Keratinocyte (primary cell): Measurements from ENCODE around the gene IER5. TPM values are rescaled to one million over a fixed set of nuclear protein-coding genes. Genes with fewer than 3 reads are reported as not detected.

ENCODE experiments used
- DNase-seq: peaks from one replicate; pipeline ENCODE4 v3.0.0-alpha.2; 2011; ENCODE audit warnings: low read depth, missing footprints, low spot score
- FAIRE-seq: peaks from 2 replicates; lab custom pipeline; 2011; peaks lifted over from hg19 to GRCh38; lab: Jason Lieb, UNC
- H2AFZ ChIP-seq: 2 replicates; pipeline ENCODE4 v1.6.0; 2012; ENCODE audit warnings: low read length, control low read depth, inconsistent platforms; ENCODE audit not compliant: control insufficient read depth
- H3K27ac ChIP-seq: 2 replicates; pipeline ENCODE4 v1.5.1; 2011; ENCODE audit warnings: low read length; ENCODE audit not compliant: control insufficient read depth, insufficient read depth
- H3K27me3 ChIP-seq: 3 replicates; pipeline ENCODE4 v1.6.0; 2011; ENCODE audit warnings: low read length; ENCODE audit not compliant: control insufficient read depth, insufficient read depth; ENCODE audit errors: extremely low read depth
- H3K36me3 ChIP-seq, 2 experiments: 2 replicates in 1 of 2; 3 replicates in 1 of 2; pipeline ENCODE4 v1.5.1; 2011; ENCODE audit warnings: low read length in 2 of 2, mild to moderate bottlenecking in 1 of 2; ENCODE audit not compliant: control insufficient read depth in 2 of 2, insufficient read depth in 2 of 2; ENCODE audit errors: extremely low read depth in 1 of 2
- H3K4me1 ChIP-seq: 3 replicates; pipeline ENCODE4 v1.5.1; 2011; ENCODE audit warnings: low read length; ENCODE audit not compliant: control insufficient read depth, insufficient read depth; ENCODE audit errors: extremely low read depth
- H3K4me2 ChIP-seq: 3 replicates; pipeline ENCODE4 v1.6.0; 2011; ENCODE audit warnings: low read depth, low read length; ENCODE audit not compliant: control insufficient read depth, insufficient read depth; ENCODE audit errors: extremely low read depth
- H3K4me3 ChIP-seq, 3 experiments: fragments of 200-600 bp in 1 of 3; sonication (generic) in 1 of 3; 2 replicates in 2 of 3; 3 replicates in 1 of 3; pipeline ENCODE4 v1.5.1; 2011 to 2016; ENCODE audit warnings: low read length in 3 of 3, mild to moderate bottlenecking in 3 of 3, control low read depth in 2 of 3, inconsistent platforms in 1 of 3, low read depth in 1 of 3, mixed read lengths in 1 of 3, mixed run types in 1 of 3, moderate library complexity in 1 of 3; ENCODE audit not compliant: control insufficient read depth in 2 of 3, insufficient read depth in 2 of 3; ENCODE audit errors: extremely low read depth in 1 of 3
- H3K79me2 ChIP-seq: 2 replicates; pipeline ENCODE4 v1.6.0; 2012; ENCODE audit warnings: low read length; ENCODE audit not compliant: control insufficient read depth, insufficient read depth
- H3K9ac ChIP-seq: 3 replicates; pipeline ENCODE4 v1.6.0; 2011; ENCODE audit warnings: low read length; ENCODE audit not compliant: control insufficient read depth, insufficient read depth; ENCODE audit errors: extremely low read depth
- H3K9me1 ChIP-seq: 3 replicates; pipeline ENCODE4 v1.6.0; 2011; ENCODE audit warnings: low read length; ENCODE audit not compliant: control insufficient read depth, insufficient read depth; ENCODE audit errors: extremely low read depth
- H3K9me3 ChIP-seq: 2 replicates; pipeline ENCODE4 v1.5.1; 2012; ENCODE audit warnings: low read depth, low read length; ENCODE audit not compliant: control insufficient read depth
- H4K20me1 ChIP-seq: 3 replicates; pipeline ENCODE4 v1.6.0; 2011; ENCODE audit warnings: low read length; ENCODE audit not compliant: control insufficient read depth, insufficient read depth; ENCODE audit errors: extremely low read depth
- CTCF ChIP-seq, 3 experiments: IDR thresholded peaks in 1 of 3; conservative IDR thresholded peaks in 1 of 3; optimal IDR thresholded peaks in 1 of 3; 2 replicates in 2 of 3; 3 replicates in 1 of 3; pipeline versions ENCODE3 to v1.5.1; 2011; ENCODE audit warnings: low read length in 3 of 3, mild to moderate bottlenecking in 3 of 3, moderate library complexity in 2 of 3, control low read depth in 1 of 3, inconsistent platforms in 1 of 3; ENCODE audit not compliant: insufficient read depth in 2 of 3; ENCODE audit errors: extremely low read depth in 1 of 3
- EZH2 ChIP-seq: IDR thresholded peaks from one replicate; pipeline ENCODE4 v1.6.1; 2012; ENCODE audit warnings: inconsistent platforms, mild to moderate bottlenecking, low read length, moderate library complexity
- dilution Hi-C: fragments of 300-500 bp; cut with MboI; formaldehyde crosslinking; loops from one replicate; pipeline ENCODE4 v1.7.0; 2020; ENCODE audit warnings: low sequenced_read_pairs; ENCODE audit not compliant: extremely low pct_ligation_motif_present
- polyA plus RNA-seq, 5 experiments: library from polyadenylated mRNA; depleted of rRNA in 3 of 5; stranded (reverse) in 3 of 5; stranded (forward) in 1 of 5; unstranded in 1 of 5; fragments of >200 nt; gene quantifications; 1 replicate in 1 of 5; 2 replicates in 3 of 5; 3 replicates in 1 of 5; pipeline versions ENCODE4 v1.2.1 to v1.2.3, GENCODE V29; 2011 to 2012; ENCODE audit warnings: missing spikeins in 2 of 5, low read depth in 1 of 5, low replicate concordance in 1 of 5

Gene IER5
- polyA plus RNA-seq, 1 donor (not counting 4 experiments of a cell fraction or from before 2014, with no cell fraction given), result 22.5 TPM

- Histone ChIP-seq H3K9me3 (no peaks in the 10 kb centered on the region), H3K4me2 (no peak overlapping the region), H3K36me3 (no peaks in the 10 kb centered on the region), H3K27ac (no peak overlapping the region), H3K4me3 (no peak overlapping the region), H3K79me2 (no peaks in the 10 kb centered on the region), H3K27me3 (no peaks in the 10 kb centered on the region), H4K20me1 (no peaks in the 10 kb centered on the region), H3K4me1 (peaks cover 27% of the 10 kb centered on the region), H3K9me1 (no peaks in the 10 kb centered on the region), H2AFZ (no peak overlapping the region), H3K9ac (no peak overlapping the region)
- no peak for TF ChIP-seq CTCF (optimal IDR thresholded peaks at IDR 0.05 in 1 of 3, IDR thresholded peaks at IDR 0.05 in 1 of 3, conservative IDR thresholded peaks at IDR 0.05 in 1 of 3; ENCODE audit: extremely low read depth in 1 of 3, insufficient read depth in 2 of 3, low read length in 3 of 3)
- TF ChIP-seq EZH2, result no peak
- dilution Hi-C loops, result no loop called here
- no peak for DNase-seq
- FAIRE-seq, result no peak
Measured at GRCh38 chr1:181079920-181080319, 8.6 kb upstream of the IER5 start.

DNA sequence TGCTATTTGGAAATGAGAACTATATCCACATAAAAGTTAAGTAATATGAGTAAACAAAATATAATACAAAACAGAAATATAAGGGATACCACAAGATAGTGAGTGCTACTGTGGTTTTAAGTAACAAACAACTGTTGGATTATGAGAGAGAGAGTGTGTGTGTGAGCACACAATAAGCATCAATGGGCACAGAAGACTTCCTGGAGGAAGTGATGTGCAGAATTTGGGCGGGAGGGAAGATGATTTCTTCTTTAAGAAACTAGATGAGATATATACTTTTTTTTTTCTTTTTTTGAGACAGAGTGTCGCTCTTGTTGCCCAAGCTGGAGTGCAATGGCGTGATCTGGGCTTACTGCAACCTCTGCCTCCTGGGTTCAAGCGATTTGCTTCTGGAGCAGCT is 7.9 kb upstream of the IER5 start:
- Histone ChIP-seq H3K36me3 (no peaks in the 10 kb centered on the region), H2AFZ (no peak overlapping the region), H3K9me1 (no peaks in the 10 kb centered on the region), H3K4me1 (peaks cover 21% of the 10 kb centered on the region), H3K27ac (no peak overlapping the region), H4K20me1 (no peaks in the 10 kb centered on the region), H3K79me2 (no peaks in the 10 kb centered on the region), H3K4me3 (no peak overlapping the region), H3K9ac (no peak overlapping the region), H3K27me3 (no peaks in the 10 kb centered on the region), H3K4me2 (no peak overlapping the region), H3K9me3 (no peaks in the 10 kb centered on the region)
- no peak for TF ChIP-seq CTCF (optimal IDR thresholded peaks at IDR 0.05 in 1 of 3, IDR thresholded peaks at IDR 0.05 in 1 of 3, conservative IDR thresholded peaks at IDR 0.05 in 1 of 3; ENCODE audit: extremely low read depth in 1 of 3, insufficient read depth in 2 of 3, low read length in 3 of 3)
- no peak for TF ChIP-seq EZH2
- FAIRE-seq, result no peak
- dilution Hi-C loops, result no loop called here
- no peak for DNase-seq
